NB4 (cell line): ENCODE data around the gene LAD1.

Experiments
- DNase-seq: peaks from one replicate; pipeline ENCODE4 v3.0.0; 2010; ENCODE audit warnings: low read depth
- H3K4me3 ChIP-seq: one replicate; pipeline ENCODE4 v1.5.1; 2011; ENCODE audit warnings: mild to moderate bottlenecking, low read depth, low read length, moderate library complexity
- CTCF ChIP-seq: IDR thresholded peaks from one replicate; pipeline ENCODE4 v1.5.1; 2012; ENCODE audit warnings: low read depth, low read length
- MAX ChIP-seq: IDR thresholded peaks from 2 replicates; pipeline ENCODE4 v1.6.1; 2011; ENCODE audit warnings: low read depth, low read length
- MYC ChIP-seq: IDR thresholded peaks from 2 replicates; pipeline ENCODE4 v1.6.1; 2011; ENCODE audit warnings: low read depth, low read length
- POLR2A ChIP-seq: IDR thresholded peaks from 2 replicates; pipeline ENCODE4 v1.6.1; 2011; ENCODE audit warnings: mild to moderate bottlenecking; ENCODE audit not compliant: insufficient read length; ENCODE audit errors: extremely low read depth

LAD1 gene

GRCh38 chr1:201346337-201346939 lies 52.7 kb downstream of the LAD1 start:
- peak; percentile 48 for DNase-seq
- no peak for TF ChIP-seq POLR2A
- TF ChIP-seq CTCF = peak; percentile 64
- no peak overlapping the region for H3K4me3 ChIP-seq

GRCh38 chr1:201345081-201345355 lies 54.1 kb downstream of the LAD1 start:
- H3K4me3 ChIP-seq = no peak overlapping the region
- no peak for DNase-seq
- no peak for TF ChIP-seq MYC
- TF ChIP-seq POLR2A = no peak
- no peak for TF ChIP-seq MAX
- TF ChIP-seq CTCF = no peak

GRCh38 chr1:201344206-201345080 lies 54.7 kb downstream of the LAD1 start:
- TF ChIP-seq POLR2A (no peak), CTCF (no peak), MAX (no peak), MYC (no peak)
- no peak for DNase-seq
- H3K4me3 ChIP-seq = no peak overlapping the region

DNA sequence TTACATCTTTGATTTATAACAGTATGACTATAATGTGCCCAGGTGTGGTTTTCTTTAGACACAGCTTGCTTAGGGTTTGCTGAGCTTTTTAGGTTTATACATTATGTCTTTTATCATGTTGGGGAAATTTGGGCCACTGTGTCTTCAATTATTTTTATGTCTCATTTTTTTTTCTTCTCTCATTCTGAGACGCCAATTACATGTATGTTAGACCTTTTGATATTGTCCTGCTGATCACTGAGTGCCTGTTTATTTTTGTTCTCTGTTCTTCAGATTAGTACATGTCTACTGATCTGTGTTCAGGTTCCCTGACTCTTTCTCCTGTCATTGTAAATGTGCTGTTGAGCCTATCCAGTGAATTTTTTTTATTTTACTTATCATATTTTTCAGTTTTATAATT lies 57.7 kb downstream of the LAD1 start:
- no peak for TF ChIP-seq MYC
- no peak for TF ChIP-seq MAX
- TF ChIP-seq CTCF = no peak
- no peak for TF ChIP-seq POLR2A
- no peak overlapping the region for H3K4me3 ChIP-seq
- DNase-seq = no peak

GRCh38 chr1:201336711-201337450 lies 62.2 kb downstream of the LAD1 start:
- no peak for DNase-seq
- TF ChIP-seq MAX (no peak), CTCF (no peak), POLR2A (no peak), MYC (no peak)
- H3K4me3 ChIP-seq = no peak overlapping the region
